LNCAP (cell line): Measurements from ENCODE around the gene GRIN2A.

Source experiments
- CTCF ChIP-seq: fragments of 450-650 bp; IDR thresholded peaks from 2 replicates; pipeline ENCODE4 v1.5.1; 2017; ENCODE audit warnings: mild to moderate bottlenecking

Gene GRIN2A

DNA sequence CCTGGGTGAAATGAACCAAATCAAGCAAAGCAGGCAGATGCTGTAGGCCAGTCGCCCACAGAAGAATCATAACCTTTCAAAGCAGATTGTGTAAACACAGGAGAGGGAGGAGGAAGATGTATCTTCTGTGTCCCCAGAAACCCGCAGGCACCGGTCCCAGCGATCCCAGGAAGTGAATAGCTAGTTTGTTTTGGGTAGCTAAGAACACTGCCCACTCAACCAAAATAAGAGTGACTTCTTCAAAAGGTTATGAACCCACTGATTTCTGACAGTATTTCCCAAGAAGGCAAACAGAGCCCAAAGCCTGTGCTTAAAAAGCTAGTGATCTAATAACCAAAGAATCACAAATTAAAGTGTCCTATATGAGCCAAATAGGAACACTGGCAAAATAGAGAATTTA is 67.8 kb downstream of the GRIN2A start:
- TF ChIP-seq CTCF, result no peak

DNA sequence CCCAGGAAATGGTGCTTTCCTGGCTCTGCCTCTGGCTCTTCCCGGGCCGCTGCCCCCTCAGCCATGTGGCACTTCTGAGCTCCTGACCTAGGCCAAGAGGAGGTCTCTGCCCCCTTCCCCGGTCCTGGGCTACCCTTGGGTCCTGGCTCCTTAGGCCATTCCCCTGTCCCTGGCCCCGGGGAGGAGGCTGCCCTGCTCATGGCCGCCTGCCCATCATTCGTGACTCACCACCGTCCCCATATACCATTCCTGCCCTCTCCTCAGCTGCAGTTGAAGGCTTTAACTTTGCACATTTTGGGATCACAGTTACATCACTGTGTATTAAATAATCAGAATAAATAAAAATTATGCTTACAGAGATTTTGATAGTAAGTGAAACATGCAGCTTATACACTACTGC is 69.0 kb downstream of the GRIN2A start:
- no peak for TF ChIP-seq CTCF

- TF ChIP-seq CTCF, result no peak
These were observed 70.2 kb downstream of the GRIN2A start for GRCh38 chr16:10112021-10112420.

GRCh38 chr16:10111156-10111761 is 71.0 kb downstream of the GRIN2A start:
- no peak for TF ChIP-seq CTCF

- TF ChIP-seq CTCF, result no peak
These were observed 71.7 kb downstream of the GRIN2A start for GRCh38 chr16:10110552-10110951.

- TF ChIP-seq CTCF, result no peak
These were observed 75.1 kb downstream of the GRIN2A start for GRCh38 chr16:10107081-10107480.

- TF ChIP-seq CTCF, result no peak
These were observed 78.5 kb downstream of the GRIN2A start for GRCh38 chr16:10103700-10104099.

GRCh38 chr16:10103118-10103517 is 79.1 kb downstream of the GRIN2A start:
- no peak for TF ChIP-seq CTCF
